Skeletal muscle tissue (tissue), 4 donors: Measurements from ENCODE around the gene PROCA1. TPM values are rescaled to one million over a fixed set of nuclear protein-coding genes. Genes with fewer than 3 reads are reported as not detected.
"Not testable (repeated sequence)": the region's sequence is repeated elsewhere in the genome, so short reads cannot be mapped to it uniquely, and the experiment has no call there.

Source experiments
- H3K27ac ChIP-seq: one replicate; pipeline ENCODE4 v1.7.0; 2013; ENCODE audit warnings: mild to moderate bottlenecking, low read depth, low read length, inconsistent platforms
- H3K27me3 ChIP-seq, 3 donors: one replicate each; pipeline ENCODE4 v1.7.0; 2013; ENCODE audit warnings: low read length in 3 of 3; ENCODE audit not compliant: control insufficient read depth in 3 of 3, insufficient read depth in 3 of 3
- H3K36me3 ChIP-seq, 3 donors: one replicate each; pipeline ENCODE4 v1.7.0; 2013; ENCODE audit warnings: low read length in 3 of 3; ENCODE audit not compliant: control insufficient read depth in 3 of 3, insufficient read depth in 3 of 3
- H3K4me1 ChIP-seq, 3 donors: one replicate each; pipeline ENCODE4 v1.7.0; 2013; ENCODE audit warnings: low read length in 3 of 3, mild to moderate bottlenecking in 3 of 3; ENCODE audit not compliant: control insufficient read depth in 3 of 3, insufficient read depth in 3 of 3
- H3K4me3 ChIP-seq, 3 donors: one replicate each; pipeline ENCODE4 v1.7.0; 2013; ENCODE audit warnings: low read length in 3 of 3
- H3K9ac ChIP-seq, 3 donors: one replicate each; pipeline ENCODE4 v1.7.0; 2013; ENCODE audit warnings: low read length in 3 of 3, mild to moderate bottlenecking in 3 of 3, moderate library complexity in 2 of 3, low read depth in 1 of 3
- H3K9me3 ChIP-seq, 3 donors: one replicate each; pipeline ENCODE4 v1.7.0; 2013; ENCODE audit warnings: low read length in 3 of 3; ENCODE audit not compliant: control insufficient read depth in 3 of 3
- total RNA-seq: library from RNA; depleted of rRNA; stranded (reverse); fragments of >200 nt; gene quantifications from one replicate; pipeline ENCODE4 v1.2.3, GENCODE V29; 2014
- donor health status: Osteomylitis.

PROCA1 gene
- total RNA-seq, 1 donor from 2014 or later: 0.52 TPM

GRCh38 chr17:28724500-28725165, 12.9 kb upstream of the PROCA1 start:
- peaks cover 51 to 59% (median 52%) of the 10 kb centered on the region in 3 donors for H3K4me1 ChIP-seq
- H3K9ac ChIP-seq: no peak overlapping the region
- no peak overlapping the region for H3K4me3 ChIP-seq
- no peak overlapping the region for H3K27ac ChIP-seq
- H3K9me3 ChIP-seq: no peaks in the 10 kb centered on the region
- H3K36me3 ChIP-seq: peaks cover 28 to 31% (median 31%) of the 10 kb centered on the region in 3 donors
- H3K27me3 ChIP-seq: peaks cover 0 to 4% (median 0%) of the 10 kb centered on the region in 3 donors

DNA sequence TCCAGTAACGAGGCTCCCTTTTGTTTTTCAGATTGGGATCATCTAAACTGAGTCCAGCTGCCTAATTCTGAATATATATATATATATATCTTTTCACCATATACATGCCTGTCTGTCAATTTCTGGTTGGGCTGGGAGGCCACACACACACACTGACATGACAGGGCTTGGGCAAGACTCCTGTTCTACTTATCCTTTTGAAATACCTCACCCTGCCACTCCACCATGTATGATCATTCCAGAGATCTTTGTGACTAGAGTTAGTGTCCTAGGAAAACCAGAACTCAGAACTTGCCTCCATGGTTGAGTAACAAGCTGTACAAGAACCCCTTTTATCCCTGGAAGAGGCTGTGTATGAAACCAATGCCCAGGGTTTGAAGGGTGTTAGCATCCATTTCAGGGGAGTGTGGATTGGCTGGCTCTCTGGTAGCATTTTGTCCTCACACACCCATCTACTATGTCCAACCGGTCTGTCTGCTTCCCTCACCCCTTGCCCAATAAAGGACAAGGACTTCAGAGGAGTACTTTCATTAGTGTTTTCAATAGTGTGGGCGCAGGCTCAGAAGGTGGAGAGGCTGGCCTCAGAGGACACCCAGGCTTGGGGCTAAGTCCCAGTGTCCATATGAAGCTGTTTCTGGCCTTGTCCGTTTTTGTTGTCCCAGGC, 12.3 kb upstream of the PROCA1 start:
- not testable (repeated sequence) for H3K9ac ChIP-seq, H3K4me3 ChIP-seq, H3K27ac ChIP-seq, H3K27me3 ChIP-seq, H3K9me3 ChIP-seq
- Histone ChIP-seq H3K4me1 (peaks cover 52 to 63% (median 53%) of the 10 kb centered on the region in 3 donors), H3K36me3 (peaks cover 28 to 31% (median 31%) of the 10 kb centered on the region in 3 donors)

GRCh38 chr17:28723159-28723835, 11.6 kb upstream of the PROCA1 start:
- H3K9me3 ChIP-seq: no peaks in the 10 kb centered on the region
- H3K27ac ChIP-seq: no peak overlapping the region
- peaks cover 56 to 65% (median 58%) of the 10 kb centered on the region in 3 donors for H3K4me1 ChIP-seq
- H3K27me3 ChIP-seq: peaks cover 0 to 4% (median 2%) of the 10 kb centered on the region in 3 donors
- no peak overlapping the region for H3K4me3 ChIP-seq
- H3K36me3 ChIP-seq: peaks cover 28 to 31% (median 31%) of the 10 kb centered on the region in 3 donors
- H3K9ac ChIP-seq: no peak overlapping the region

DNA sequence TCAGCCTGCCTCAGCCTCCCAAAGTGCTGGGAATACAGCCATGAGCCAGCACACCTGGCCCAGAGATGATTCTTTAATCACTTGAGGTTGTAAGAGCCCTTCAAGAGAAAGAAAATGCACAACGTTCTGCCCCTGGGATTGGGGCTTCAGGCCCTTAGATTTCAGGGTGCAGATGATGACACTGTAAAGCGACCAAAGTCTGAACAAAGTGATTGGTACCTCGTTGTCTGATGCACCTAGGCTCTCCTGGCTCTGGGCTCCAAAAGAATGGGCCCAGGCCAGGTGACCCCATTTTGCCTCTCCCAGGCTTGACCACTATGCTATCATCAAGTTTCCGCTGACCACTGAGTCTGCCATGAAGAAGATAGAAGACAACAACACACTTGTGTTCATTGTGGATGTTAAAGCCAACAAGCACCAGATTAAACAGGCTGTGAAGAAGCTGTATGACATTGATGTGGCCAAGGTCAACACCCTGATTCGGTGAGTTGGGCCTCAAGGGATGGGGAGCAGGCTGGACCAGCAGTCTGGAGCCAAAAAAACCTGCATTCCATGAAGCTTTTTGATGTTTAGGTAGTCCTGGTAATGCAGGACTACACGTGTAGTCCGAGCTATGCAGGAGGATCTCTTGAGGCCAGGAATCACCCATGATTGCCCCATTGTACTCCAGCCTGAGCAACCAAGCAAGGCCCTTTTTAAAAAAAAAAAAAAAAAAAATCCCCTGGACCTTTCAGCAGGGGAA, 10.9 kb upstream of the PROCA1 start:
- H3K9ac ChIP-seq: no peak overlapping the region
- H3K4me1 ChIP-seq: peaks cover 54 to 64% (median 57%) of the 10 kb centered on the region in 3 donors
- H3K36me3 ChIP-seq: peaks cover 28 to 31% (median 31%) of the 10 kb centered on the region in 3 donors
- peaks cover 0 to 9% (median 6%) of the 10 kb centered on the region in 3 donors for H3K27me3 ChIP-seq
- no peak overlapping the region for H3K27ac ChIP-seq
- H3K9me3 ChIP-seq: no peaks in the 10 kb centered on the region
- no peak overlapping the region for H3K4me3 ChIP-seq

DNA sequence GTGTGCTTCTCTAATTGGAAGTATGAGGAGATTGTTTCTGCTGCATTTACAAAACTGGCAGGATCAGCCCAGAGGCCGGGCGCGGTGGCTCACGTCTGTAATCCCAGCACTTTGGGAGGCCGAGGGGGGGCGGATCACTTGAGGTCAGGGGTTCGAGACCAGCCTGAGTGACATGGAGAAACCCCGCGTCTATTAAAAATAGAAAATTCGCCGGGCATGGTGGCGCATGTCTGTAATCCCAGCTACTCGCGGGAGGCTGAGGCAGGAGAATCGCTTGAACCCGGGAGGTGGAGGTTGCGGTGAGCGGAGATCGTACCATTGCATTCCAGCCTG, 9.3 kb upstream of the PROCA1 start:
- H3K36me3 ChIP-seq: peaks cover 28 to 31% (median 31%) of the 10 kb centered on the region in 3 donors
- H3K4me1 ChIP-seq: peaks cover 51 to 61% (median 55%) of the 10 kb centered on the region in 3 donors
- peak overlapping the region; percentile 91 to 95 (median 95) for H3K9ac ChIP-seq
- peaks cover 6 to 25% (median 19%) of the 10 kb centered on the region in 3 donors for H3K27me3 ChIP-seq
- H3K4me3 ChIP-seq: peak overlapping the region; percentile 83 to 99 (median 99)
- H3K9me3 ChIP-seq: not testable (repeated sequence)
- peak overlapping the region; percentile 75 for H3K27ac ChIP-seq

GRCh38 chr17:28720247-28720996, 8.7 kb upstream of the PROCA1 start:
- peaks cover 6 to 30% (median 21%) of the 10 kb centered on the region in 3 donors for H3K27me3 ChIP-seq
- H3K36me3 ChIP-seq: peaks cover 31% of the 10 kb centered on the region in 3 donors
- peaks cover 47 to 55% (median 50%) of the 10 kb centered on the region in 3 donors for H3K4me1 ChIP-seq
- peak overlapping the region; percentile 83 to 99 (median 99) for H3K4me3 ChIP-seq
- H3K27ac ChIP-seq: peak overlapping the region; percentile 75
- H3K9ac ChIP-seq: peak overlapping the region; percentile 91 to 95 (median 95)
- H3K9me3 ChIP-seq: no peaks in the 10 kb centered on the region

DNA sequence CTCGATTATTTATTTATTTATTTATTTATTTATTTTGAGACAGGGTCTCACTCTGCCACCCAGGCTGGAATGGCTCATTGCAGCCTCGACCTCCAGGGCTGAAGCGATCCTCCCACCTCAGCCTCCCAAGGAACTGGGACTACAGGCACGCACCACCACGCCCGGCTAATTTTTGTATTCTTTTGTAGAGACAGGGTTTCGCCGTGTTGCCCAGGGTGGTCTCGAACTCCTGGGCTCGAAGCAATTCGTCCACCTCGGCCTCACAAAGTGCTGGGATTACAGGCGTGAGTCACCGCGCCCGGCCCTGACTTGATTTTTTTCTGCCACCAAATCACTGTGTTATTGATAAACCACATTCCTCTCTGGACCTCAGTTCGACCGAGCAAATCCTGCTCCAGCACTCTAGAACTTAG, 7.3 kb upstream of the PROCA1 start:
- H3K9me3 ChIP-seq: no peaks in the 10 kb centered on the region
- peak overlapping the region; percentile 75 for H3K27ac ChIP-seq
- peaks cover 44 to 49% (median 45%) of the 10 kb centered on the region in 3 donors for H3K4me1 ChIP-seq
- H3K27me3 ChIP-seq: peaks cover 6 to 41% (median 29%) of the 10 kb centered on the region in 3 donors
- H3K4me3 ChIP-seq: peak overlapping the region; percentile 83 to 99 (median 99)
- H3K9ac ChIP-seq: peak overlapping the region; percentile 75 to 95 (median 95)
- peaks cover 25 to 36% (median 25%) of the 10 kb centered on the region in 3 donors for H3K36me3 ChIP-seq

DNA sequence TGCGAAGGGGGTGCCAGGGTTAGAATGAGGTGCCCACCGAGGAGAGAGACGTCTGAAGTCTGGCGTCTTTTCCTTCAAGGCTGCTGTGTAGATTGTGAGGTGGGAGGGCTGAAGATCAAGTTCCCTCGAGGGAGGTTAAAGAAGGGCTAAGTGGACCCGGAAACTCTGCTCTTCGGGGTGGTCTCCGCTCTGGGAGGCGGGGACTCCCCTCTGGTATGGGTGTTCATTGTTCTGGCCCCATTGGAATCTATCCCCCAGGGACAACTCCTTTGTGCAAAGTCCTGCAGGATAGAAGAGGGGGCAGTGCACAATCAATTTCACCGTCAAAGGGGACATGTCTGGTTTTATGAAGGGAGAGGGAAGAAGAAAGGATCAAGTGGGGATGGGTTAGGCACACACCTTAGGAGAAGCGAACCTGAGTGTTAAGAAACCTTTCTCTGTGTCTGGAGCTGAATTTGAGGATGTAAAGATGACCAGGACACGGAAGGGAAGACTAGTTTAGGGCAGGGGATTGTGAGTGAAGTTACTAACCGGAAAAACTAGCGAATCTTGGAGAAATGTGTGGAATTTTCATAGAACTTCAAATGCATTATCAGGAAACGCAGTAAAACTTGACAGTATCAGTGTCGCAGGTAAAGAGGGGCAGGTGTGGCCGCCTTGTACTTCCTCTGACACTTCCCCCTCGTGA, 6.8 kb upstream of the PROCA1 start:
- H3K27ac ChIP-seq: peak overlapping the region; percentile 82
- peak overlapping the region in 2 of 3 donors; percentile 73 for H3K9ac ChIP-seq
- H3K9me3 ChIP-seq: no peaks in the 10 kb centered on the region
- peak overlapping the region; percentile 14 to 60 (median 43) for H3K4me3 ChIP-seq
- peaks cover 6 to 43% (median 29%) of the 10 kb centered on the region in 3 donors for H3K27me3 ChIP-seq
- peaks cover 44 to 49% (median 45%) of the 10 kb centered on the region in 3 donors for H3K4me1 ChIP-seq
- peaks cover 20 to 32% (median 21%) of the 10 kb centered on the region in 3 donors for H3K36me3 ChIP-seq
